Measurements from ENCODE around the gene TRIP13.
"Not testable (repeated sequence)": the region's sequence is repeated elsewhere in the genome, so short reads cannot be mapped to it uniquely, and the experiment has no call there.

Gene TRIP13

DNA sequence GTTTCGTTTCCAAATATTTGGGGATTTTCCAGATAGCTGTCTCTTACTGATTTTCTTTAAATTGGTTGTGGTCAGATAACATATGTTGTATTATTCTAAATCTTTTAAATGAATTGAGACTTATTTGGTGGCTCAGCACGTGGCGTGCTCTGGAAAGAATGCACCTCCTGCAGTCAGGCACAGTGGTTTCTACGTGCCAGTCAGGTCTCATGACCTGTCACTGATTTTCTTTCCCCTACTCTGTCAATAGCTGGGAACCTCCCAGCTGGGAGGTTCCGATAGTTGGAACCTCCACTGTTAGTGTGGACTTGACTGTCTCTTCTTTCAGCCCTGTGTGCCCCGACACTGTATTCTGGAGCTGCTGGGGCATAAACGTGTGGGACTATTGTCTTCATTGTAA, 27.6 kb downstream of the TRIP13 start:
- no peak for DNase-seq (ENCODE audit: low read depth)

DNA sequence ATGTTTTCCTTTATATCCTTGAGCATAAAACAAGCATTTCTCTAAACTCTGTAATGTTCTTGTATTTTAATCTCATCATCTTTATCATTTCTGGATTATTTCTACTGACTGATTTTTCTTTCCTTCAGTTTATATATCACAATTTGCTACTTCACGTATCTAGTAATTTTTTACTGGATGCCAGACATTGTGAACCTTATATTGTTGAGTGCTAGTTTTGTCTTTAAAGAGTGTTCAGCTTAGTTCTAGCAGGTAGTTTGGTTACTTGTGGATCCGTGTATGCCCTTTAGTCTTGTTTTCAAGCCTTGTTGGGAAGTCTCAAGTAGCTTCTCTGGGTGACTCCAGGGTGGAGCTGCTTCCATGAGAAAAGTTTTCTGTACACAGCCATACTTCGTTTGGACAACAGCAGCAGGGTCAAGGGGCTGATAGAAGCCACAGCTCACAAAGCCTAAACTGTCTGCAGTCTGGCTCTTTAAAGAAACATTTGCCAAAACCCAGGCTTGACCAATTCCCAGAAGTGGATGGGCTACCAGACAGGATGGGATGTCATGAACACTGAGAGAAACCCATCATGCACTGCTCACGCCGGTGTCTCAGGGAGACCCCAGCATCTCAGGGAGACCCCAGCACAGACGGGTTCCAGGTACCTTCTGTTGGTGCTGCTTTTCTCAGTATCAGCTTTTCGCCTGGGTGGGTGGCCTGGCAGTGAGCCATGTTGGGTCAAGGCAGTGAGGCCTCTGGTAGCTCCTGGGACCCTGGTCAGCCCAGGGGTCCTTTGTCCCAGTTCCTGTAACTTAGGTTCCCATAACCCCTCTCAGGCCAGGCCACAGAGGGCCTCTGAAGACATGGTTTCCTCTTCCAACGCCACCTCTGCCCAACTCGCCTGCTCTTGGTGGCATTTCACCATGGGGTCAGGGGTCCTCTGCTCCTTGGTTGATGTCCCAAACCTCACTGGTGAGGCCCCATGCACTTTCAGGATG, 29.1 kb downstream of the TRIP13 start:
- DNase-seq (ENCODE audit: low read depth), result no peak

- no peak for DNase-seq (ENCODE audit: low read depth)
Observed at GRCh38 chr5:922436-923280, 30.0 kb downstream of the TRIP13 start.

GRCh38 chr5:923281-923873, 30.7 kb downstream of the TRIP13 start:
- peak; percentile 57 for DNase-seq (ENCODE audit: low read depth)

DNA sequence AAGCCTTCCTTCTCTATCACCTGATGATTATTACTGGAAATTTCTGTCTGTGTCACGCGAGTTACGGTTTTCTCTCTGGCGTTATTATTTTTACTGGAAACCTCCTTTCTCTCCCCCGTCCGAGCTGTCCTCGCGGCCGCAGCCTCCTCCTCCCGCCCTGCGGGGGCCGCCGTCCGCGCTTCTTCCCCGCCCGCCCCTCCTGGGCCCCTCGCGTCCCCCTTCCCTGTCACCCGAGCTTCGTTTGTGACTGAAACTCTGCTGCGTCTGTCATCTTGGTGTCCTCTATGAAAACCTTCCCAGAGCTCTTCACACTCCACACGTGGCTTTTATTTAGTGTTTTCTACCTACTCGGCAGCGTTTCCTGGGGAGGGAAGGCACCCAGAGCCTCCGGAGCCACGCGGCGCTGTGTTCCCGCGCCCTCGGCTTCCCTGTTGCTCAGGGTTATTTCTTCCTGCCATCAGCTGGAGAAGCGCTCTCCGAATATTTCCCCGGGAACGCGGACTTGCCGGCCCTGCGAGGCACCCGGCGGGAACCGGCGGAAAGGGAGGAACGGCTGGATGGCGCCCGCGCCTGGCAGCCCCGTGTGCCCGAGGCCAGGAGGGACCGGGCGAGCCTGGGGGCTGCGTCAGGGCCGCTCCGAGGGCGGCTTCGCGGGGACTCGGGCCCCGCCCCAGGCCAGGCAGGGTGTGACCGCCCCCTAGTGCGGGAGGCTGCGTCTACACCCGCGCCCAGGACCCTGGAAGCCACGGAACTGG, 33.9 kb downstream of the TRIP13 start:
- DNase-seq (ENCODE audit: low read depth), result no peak

DNA sequence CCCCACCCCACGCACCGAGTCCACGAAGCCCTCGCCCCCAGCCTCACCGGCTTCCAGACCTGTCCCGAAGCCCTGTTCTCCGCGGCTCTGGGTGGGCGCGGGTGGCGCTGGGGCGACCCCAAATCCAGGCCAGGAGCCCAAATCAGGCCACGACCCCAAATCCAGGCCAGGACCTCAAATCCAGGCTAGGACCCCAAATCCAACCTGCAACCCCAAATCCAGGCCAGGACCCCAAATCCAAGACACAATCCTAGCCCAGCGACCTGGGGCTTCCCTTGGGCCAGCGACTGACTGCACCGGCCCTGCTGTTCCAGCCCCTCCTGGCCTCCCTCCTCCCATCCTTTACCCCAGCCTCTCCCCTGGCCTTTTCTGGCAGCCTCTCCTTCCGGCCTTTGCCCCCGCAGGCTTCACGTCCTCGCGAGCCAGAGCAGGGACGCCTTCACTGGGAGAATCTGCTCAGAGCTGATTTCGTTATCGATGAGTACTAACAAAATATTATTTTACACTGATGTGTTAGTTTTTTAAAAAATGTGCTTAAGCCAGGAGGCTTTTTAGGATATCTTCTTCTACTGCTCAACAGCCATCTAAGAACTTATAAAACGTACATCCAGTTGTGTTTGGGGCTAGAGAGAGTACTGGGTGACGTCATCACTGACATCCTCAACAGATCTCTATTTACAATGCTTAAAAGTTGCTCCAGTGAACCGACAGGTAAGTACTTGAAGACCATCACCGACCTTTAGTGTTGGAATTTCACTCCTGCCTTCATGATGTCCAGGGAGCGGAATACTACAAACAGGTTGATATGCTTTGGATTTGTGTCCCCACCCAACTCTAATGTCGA, 34.7 kb downstream of the TRIP13 start:
- DNase-seq (ENCODE audit: low read depth), result no peak

DNA sequence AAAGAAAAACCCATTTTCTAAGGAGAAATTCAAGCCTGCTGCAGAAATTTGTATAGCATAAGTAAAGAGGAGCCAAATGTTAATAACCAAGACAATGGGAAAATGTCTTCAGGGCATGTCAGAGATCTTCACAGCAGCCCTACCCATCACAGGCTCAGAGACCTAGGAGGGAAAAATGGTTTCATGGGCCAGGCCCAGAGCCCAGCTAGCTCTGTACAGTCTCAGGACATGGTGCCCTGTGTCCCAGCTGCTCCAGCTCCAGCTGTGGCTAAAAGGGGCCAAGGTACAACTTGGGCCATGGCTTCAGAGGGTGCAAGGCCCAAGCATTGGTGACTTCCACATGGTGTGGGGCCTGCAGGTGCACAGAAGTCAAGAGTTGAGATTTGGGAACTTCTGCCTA, 36.5 kb downstream of the TRIP13 start:
- not testable (repeated sequence) for DNase-seq (ENCODE audit: low read depth)

DNA sequence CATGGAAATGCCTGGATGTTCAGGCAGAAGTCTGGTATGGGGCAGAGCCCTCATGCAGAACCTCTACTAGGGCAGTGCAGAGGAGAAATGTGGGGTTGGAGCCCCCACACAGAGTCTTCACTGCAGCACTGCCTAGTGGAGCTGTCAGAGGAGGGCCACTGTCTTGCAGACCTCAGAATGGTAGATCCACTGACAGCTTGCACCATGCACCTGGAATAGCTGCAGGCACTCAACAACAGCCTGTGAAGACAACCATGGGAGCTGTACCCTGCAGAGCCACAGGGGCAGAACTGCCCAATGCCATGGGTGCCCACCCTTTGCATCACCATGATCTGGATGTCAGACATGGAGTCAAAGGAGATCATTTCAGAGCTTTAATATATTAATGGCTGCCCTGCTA, 36.9 kb downstream of the TRIP13 start:
- no peak for DNase-seq (ENCODE audit: low read depth)

- DNase-seq (ENCODE audit: low read depth), result no peak
Observed at GRCh38 chr5:930866-931265, 38.2 kb downstream of the TRIP13 start.

- no peak for DNase-seq (ENCODE audit: low read depth)
Observed at GRCh38 chr5:931570-932145, 39.0 kb downstream of the TRIP13 start.

GRCh38 chr5:932151-932627, 39.5 kb downstream of the TRIP13 start:
- DNase-seq (ENCODE audit: low read depth), result no peak

DNA sequence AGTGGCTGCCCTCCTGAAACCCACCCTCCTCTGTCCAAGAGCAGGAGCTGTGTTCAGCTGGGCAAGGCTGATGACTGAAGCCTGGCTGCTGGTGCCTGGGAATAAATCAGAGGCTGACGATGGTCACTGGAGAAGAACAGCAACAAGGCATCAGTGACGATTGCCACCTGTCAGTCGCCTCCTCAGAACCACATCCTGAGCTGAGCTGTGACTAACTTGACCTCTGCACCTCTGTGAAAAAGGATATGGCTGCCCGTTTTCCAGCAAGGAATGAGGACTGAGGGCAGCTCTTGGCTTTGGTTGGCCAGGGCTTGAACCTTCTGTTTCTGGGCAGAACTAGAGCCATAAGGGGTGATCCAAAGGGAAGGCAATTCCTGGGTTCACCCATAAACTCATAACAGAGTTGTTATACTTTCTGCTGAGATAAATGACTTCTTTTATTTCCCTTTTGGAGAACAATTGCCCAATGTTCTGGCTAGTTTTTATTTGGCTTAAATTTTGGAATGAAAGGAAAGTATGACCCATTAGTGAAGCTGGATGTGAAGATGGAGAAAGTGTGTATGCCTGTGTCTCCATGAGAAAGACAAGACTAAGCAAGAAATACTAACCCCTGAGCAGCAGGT, 40.1 kb downstream of the TRIP13 start:
- no peak for DNase-seq (ENCODE audit: low read depth)

DNA sequence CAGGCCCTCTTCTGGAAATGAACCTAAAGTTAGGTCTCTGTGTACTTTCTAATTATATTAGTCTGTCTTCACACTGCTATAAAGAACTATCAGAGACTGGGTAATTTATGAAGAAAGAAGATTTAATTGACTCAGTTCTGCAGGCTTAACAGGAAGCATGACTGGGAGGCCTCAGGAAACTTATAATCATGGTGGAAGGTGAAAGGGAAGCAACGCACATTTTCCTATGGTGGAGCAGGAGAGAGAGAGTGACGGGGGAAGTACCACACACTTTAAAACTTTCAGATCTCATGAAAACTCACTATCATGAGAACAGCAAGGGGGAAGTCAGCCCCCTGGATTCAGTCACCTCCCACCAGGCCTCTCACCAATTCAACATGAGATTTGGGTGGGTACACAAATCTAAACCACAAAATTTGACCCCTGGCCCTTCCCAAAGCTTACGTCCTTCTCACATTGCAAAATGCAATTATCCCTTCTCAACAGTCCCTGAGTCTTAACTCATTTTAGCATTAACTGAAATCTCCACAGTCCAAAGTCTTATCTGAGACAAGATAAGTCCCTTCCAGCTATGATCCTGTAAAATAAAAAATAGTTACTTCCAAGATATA, 40.7 kb downstream of the TRIP13 start:
- no peak for DNase-seq (ENCODE audit: low read depth)

DNA sequence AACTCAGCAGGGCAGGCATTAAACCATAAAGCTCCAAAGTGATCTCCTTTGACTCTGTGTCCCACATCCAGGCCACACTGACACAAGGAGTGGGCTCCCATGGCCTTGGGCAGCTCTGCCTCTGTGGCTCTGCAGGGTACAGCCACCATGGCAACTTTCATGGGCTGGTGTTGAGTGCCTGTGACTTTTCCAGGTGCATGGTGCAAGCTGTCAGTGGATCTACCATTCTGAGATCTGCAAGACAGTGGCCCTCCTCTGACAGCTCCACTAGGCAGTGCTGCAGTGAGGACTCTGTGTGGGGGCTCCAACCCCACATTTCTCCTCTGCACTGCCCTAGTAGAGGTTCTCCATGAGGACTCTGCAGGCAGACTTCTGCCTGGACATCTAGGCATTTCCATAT, 41.3 kb downstream of the TRIP13 start:
- DNase-seq (ENCODE audit: low read depth), result not testable (repeated sequence)

- DNase-seq (ENCODE audit: low read depth), result not testable (repeated sequence)
Observed at GRCh38 chr5:934381-934967, 41.8 kb downstream of the TRIP13 start.

DNA sequence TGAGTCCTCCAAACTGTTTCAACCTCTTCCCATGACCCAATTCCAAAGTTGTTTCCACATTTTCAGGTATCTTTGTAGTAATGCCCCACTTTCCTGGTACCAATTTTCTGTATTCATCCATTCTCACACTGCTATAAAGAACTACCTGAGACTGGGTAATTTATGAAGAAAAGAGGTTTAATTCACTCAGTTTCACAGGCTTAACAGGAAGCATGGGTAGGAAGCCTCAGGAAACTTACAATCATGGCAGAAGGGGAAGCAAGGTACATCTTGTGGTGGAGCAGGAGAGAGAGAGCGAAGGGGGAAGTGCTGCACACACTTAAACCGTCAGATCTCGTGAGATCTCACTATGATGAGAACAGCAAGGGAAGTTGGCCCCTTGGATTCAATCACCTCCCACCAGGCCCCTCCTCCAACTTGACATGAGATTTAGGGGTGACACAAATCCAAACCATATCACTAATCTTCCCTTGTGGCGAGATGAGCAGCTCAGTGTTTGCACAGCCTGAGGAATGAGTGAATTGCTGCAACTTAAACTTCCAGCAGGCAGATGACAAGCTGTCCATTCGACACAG, 42.9 kb downstream of the TRIP13 start:
- no peak for DNase-seq (ENCODE audit: low read depth)

DNA sequence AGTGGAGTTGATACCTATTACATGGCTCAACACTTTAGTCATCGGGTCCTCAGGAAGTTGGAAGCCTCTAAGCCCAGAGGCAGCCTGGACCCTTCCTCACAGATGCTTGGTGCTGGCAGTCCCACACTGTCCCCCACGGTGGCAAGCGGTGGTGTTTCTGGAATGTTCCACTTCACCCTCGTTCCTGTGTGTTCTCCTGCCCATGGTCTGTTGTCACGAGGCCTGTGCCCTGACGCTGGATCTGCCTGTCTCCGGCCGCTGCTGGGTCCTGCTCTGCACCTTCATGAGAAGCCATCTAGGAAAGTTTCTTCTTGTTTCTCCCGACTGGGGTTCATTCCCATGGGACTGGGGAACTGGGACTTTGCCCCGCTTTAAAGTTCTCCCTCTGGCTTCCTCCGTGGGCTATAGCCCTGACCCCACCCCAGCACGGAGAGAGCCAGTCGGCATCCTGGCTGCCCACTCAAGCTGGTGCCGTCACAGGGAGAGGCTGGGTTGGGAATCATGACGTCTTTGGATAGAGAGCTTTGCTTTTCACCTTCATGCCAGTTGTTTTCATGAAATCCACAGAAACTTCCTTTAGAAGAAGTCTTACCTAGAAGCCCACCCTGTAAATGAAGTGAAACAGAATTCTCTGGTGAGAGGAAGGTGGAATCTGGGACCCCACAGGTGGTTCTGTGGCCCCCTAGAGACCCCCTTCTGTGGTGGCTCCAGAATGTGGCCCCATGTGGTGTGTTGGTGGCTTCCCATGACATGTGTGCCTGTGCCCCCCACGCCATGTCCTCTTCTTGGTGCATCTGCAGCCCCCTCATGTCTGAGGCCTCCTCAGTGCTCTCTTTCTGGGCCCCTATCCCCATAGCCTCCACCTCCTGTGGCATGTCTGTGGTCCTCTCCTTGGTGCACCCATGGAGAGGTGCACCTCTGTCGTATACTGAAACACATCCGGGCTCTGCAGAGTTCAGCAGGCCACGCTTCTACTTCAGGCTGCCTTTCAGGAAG, 43.8 kb downstream of the TRIP13 start:
- no peak for DNase-seq (ENCODE audit: low read depth)

Data from stimulated activated CD8-positive, alpha-beta memory T cell treated with anti-CD3 and anti-CD28 coated beads, Interleukin-15, amount 100 ng/mL, for 1 hour (primary cell).